ENCODE measurements around the gene KRTAP22-1. TPM values are rescaled to one million over a fixed set of nuclear protein-coding genes. Genes with fewer than 3 reads are reported as not detected.

Gene KRTAP22-1
- not detected for polyA plus RNA-seq (ENCODE audit: insufficient read length in 3 of 3)

- no peak for DNase-seq (ENCODE audit: low read depth in 3 of 3, low spot score in 2 of 3)
Measured at GRCh38 chr21:30600787-30601186, at the start of gene KRTAP22-1. Gene KRTAP22-1, plus strand, starts transcription at chr21:30601087.

DNA sequence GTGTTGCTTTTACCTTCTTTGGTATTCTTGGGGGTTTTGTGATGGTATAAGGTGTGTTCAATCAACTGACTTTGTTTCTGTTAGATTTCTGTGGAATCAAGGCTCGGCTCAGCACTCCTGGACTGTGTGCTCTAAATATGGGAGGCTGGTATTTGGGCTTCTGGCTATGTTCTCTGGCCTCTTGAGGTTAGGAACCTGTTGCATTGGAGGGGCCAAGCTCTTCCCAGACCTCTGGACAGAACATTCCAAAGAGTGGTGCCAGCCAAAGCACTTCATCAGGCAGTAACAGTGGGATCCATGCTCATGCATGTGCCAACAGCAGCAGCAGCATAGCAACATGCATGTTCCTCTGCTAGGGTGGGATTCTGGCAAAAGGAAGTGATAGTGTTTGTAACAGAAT lies 48.1 kb upstream of the KRTAP22-1 start:
- no peak for DNase-seq (ENCODE audit: low read depth in 3 of 3, low spot score in 2 of 3)

DNA sequence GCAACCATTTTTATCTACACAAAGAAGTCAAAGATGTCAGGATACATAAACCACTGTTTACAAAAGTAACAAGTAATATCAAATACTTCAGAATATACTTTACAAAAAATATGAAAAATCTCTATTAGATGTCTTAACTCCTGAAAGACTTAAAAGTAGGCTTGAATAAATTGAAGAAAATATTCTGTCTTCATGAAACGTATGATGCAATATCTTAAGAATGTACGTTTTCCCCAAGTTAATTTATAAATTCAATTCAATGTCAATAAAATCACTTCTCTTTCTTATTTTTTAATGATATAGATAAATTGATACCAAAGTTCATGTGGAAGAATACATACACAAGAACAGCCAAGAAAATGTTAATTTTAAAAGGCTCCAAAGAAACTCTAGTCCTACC lies 45.8 kb upstream of the KRTAP22-1 start:
- DNase-seq (ENCODE audit: low read depth in 3 of 3, low spot score in 2 of 3) = no peak

DNA sequence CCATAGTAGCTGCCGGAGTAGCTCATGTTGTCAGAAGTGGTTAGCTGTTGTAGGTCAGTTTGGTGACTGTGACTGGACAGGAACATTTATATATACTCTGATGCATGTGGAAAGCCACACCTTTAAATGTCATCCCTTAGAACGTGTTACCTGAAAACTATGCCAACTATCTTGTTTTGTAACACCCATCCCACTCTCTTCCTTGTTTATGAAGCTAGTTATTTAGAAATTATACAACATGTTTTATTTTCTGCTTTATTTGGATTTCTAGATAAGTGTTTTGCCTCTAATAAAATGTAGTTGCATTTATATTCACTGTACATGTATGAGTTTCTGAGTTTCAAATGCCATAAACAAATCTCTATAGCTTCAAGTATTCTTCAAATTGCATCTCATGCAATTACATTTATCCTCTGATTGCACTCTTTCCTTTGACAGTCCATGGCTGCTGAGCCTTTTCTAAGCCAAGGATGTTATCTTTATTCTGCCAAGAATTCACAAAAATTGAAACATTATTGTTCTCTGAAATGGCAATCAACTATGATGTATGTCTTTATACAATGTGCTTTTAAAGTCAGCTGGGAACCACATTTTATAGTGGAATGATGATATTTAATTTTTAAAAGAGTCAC lies 39.5 kb upstream of the KRTAP22-1 start, which contains the start of gene KRTAP19-7:
Gene KRTAP19-7 (minus strand): TSS at position 51 of the 632 bp plus-strand sequence. CDS start 25 bp downstream, at position 26.
- no peak for DNase-seq (ENCODE audit: low read depth in 3 of 3, low spot score in 2 of 3)

DNA sequence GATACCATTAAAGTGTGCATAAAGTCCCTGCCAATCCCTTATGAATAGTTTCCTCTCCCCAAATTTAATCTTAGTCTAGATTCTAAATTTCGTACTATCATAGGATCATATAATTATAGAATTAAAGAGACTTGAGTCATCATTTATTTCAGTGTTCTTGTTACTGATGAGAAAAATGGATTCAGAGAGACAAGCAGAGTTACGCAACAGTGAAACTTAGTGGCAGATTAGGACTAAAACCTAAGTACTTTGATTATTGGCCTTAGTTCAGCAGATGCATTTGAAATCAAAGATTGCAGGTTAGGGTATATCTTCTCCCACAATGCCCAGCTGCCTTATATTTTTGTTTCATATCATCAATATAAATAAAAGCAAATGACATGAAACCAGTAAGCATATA lies 38.9 kb upstream of the KRTAP22-1 start:
- no peak for DNase-seq (ENCODE audit: low read depth in 3 of 3, low spot score in 2 of 3)

GRCh38 chr21:30563072-30563471 lies 37.8 kb upstream of the KRTAP22-1 start:
- DNase-seq (ENCODE audit: low read depth in 3 of 3, low spot score in 2 of 3) = no peak

GRCh38 chr21:30563630-30564029 lies 37.3 kb upstream of the KRTAP22-1 start:
- no peak for DNase-seq (ENCODE audit: low read depth in 3 of 3, low spot score in 2 of 3)

DNA sequence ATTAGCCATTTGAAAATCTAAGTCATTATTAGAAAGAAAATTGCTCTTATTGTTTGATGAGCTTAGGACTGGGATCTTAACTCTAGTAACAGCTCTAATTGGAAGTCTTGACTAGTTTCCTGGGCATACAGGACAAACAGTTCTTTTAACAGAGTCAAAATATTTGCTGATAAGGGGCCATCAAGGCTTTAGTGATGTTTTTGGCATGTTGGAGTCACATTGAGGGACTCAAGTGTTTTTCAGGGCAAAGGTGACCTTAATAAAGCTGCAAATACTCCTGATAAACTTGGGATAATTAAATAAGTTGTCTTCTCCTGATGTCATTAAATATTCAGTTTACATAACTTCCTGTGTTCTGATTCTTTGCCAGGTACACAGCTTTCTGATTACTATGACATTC lies 33.3 kb upstream of the KRTAP22-1 start:
- no peak for DNase-seq (ENCODE audit: low read depth in 3 of 3, low spot score in 2 of 3)

- no peak for DNase-seq (ENCODE audit: low read depth in 3 of 3, low spot score in 2 of 3)
Measured at GRCh38 chr21:30577766-30578165, 23.1 kb upstream of the KRTAP22-1 start.

GRCh38 chr21:30579346-30579745 lies 21.5 kb upstream of the KRTAP22-1 start:
- DNase-seq (ENCODE audit: low read depth in 3 of 3, low spot score in 2 of 3) = no peak

GRCh38 chr21:30580132-30580531 lies 20.8 kb upstream of the KRTAP22-1 start:
- DNase-seq (ENCODE audit: low read depth in 3 of 3, low spot score in 2 of 3) = no peak

DNA sequence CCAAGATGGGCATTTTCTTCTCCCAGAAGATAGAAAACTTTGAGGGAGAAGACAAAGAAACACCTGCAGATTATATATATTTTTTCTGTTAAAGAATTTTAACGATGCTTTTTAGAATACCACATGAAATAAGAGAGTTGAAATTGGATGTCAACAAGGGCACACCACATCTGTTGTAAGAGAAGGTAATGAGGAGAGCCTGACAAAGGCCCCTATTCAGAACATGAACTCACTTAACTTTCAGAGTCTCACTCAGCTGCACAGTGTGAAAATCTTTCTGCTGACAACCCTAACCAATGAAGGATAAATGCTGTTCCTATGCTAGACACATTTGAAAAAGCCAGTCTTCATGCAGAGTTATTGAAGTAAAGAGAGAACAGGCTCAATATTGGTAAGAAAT lies 18.0 kb upstream of the KRTAP22-1 start:
- no peak for DNase-seq (ENCODE audit: low read depth in 3 of 3, low spot score in 2 of 3)

- DNase-seq (ENCODE audit: low read depth in 3 of 3, low spot score in 2 of 3) = no peak
Measured at GRCh38 chr21:30590297-30590696, 10.6 kb upstream of the KRTAP22-1 start, which contains the start of gene KRTAP22-2. Gene KRTAP22-2, minus strand, starts transcription at chr21:30590397.

GRCh38 chr21:30592140-30592539 lies 8.7 kb upstream of the KRTAP22-1 start, which contains the start of gene KRTAP6-3:
Gene KRTAP6-3, plus strand, starts transcription at chr21:30592440. Its CDS starts 6 bp downstream, at chr21:30592446.
- no peak for DNase-seq (ENCODE audit: low read depth in 3 of 3, low spot score in 2 of 3)

DNA sequence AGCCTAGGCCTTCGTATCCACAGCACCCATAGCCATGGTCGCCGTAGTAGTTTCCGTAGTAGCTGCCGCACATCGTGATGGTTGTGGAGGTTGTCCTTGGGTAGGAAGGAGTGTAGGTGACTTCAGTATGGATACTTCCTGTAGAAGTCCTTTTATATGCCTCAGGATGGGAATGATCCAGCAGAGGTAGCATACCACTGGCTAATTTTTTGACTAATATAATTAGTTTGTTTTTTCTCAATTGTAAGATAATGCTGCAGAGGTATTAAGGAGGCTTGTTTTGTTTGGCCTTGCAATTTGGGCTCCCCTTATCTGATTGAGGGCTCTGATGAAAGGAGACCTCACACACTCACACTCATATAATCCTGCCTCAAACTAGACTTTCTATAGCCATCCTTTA lies 2.1 kb upstream of the KRTAP22-1 start, which contains the start of gene KRTAP6-2:
Gene KRTAP6-2 (minus strand): TSS at position 101 of the 400 bp plus-strand sequence. CDS start 28 bp downstream, at position 73.
- DNase-seq (ENCODE audit: low read depth in 3 of 3, low spot score in 2 of 3) = no peak

GRCh38 chr21:30605968-30606367 lies 5.1 kb downstream of the KRTAP22-1 start:
- no peak for DNase-seq (ENCODE audit: low read depth in 3 of 3, low spot score in 2 of 3)

DNA sequence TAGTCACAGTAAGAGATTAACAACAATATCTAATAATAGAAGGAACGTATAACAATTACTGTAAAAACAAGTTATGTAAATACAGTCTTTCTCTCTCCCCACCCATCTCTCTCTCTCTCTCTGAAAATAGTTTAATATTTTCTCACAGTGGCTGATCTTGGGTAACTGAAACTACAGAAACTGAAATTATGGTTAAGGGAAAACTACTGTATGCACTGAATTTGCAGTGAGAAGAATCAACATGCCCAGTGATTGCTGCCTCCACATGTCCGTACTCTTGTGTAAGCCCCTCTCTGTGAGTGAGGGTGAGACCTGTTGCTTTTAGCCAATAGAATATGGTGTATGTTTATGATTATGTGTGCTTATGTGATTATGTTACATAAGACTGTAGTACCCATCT lies 11.2 kb downstream of the KRTAP22-1 start:
- DNase-seq (ENCODE audit: low read depth in 3 of 3, low spot score in 2 of 3) = no peak

GRCh38 chr21:30613836-30614235 lies 12.9 kb downstream of the KRTAP22-1 start, which contains the start of gene KRTAP6-1:
Gene KRTAP6-1, minus strand, starts transcription at chr21:30613930. Its CDS starts 26 bp downstream, at chr21:30613904.
- no peak for DNase-seq (ENCODE audit: low read depth in 3 of 3, low spot score in 2 of 3)

DNA sequence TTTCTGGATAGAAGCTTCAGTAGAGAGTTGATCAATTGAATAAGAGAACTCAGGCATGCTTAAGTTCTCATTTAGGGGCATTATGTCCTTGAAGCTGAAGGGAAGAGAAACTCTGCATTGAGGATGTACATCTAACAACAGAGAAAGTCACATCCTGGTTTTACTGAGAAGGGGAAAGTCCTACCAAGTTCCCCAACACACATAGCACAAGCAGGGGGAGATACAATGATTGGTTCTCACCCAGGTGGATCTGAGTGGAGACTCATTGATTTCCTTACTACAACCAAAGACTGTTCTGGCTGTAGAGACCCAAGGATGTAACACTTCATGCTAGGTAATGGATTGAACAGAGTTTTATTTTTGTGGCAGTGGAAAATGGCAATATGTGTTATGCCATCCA lies 14.3 kb downstream of the KRTAP22-1 start:
- DNase-seq (ENCODE audit: low read depth in 3 of 3, low spot score in 2 of 3) = no peak

GRCh38 chr21:30616125-30616524 lies 15.2 kb downstream of the KRTAP22-1 start, which contains the start of gene KRTAP20-1:
Gene KRTAP20-1, plus strand, starts transcription at chr21:30616425. Its CDS starts 30 bp downstream, at chr21:30616455.
- DNase-seq (ENCODE audit: low read depth in 3 of 3, low spot score in 2 of 3) = no peak

DNA sequence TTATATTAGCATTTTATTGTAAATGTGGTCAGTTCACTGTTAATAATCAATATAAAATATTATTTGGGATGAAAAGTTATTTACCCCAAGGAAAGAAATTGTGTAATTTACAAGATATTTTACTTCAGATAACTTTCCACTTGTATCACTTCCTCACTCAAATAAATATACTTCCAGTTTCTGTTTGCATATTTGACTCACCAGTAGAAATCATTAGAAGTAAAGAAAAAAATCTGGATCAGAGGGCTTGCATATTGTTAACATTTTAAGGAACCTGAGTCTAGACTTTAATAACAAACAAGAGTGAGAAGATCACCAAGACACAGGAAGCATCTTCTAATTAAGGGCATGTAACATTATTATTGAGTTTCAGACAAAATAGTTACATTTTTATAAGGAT lies 19.2 kb downstream of the KRTAP22-1 start:
- DNase-seq (ENCODE audit: low read depth in 3 of 3, low spot score in 2 of 3) = no peak

DNA sequence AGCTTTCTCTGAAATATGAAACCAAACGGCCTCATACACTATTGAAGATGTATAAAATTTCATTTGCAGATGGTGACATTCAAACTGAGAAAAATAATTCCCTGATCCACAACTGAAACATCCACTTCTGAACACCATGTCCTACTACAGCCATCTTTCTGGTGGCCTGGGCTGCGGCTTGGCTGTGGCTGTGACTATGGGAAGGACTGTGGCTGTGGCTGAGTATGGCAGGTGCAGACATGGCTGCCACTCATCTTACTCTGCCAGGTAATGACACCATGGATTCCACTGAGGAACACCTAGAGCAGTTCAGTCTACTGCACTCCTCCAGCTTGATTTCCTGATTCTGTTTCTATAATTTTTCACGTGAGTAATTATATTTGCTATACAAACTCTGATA lies 19.6 kb downstream of the KRTAP22-1 start, which contains the start of gene KRTAP20-4:
Gene KRTAP20-4 (plus strand): TSS at position 106 of the 400 bp plus-strand sequence.
- no peak for DNase-seq (ENCODE audit: low read depth in 3 of 3, low spot score in 2 of 3)
